SU-DHL-6 (cell line): ENCODE measurements around the gene PTGER1.

Experiments
- CTCF ChIP-seq: fragments of 200-600 bp; sonication (generic); IDR thresholded peaks from one replicate; pipeline ENCODE4 v1.5.1; 2017; ENCODE audit warnings: antibody characterized with exemption, mild to moderate bottlenecking, low read length, moderate library complexity; ENCODE audit not compliant: insufficient read depth, poor library complexity, severe bottlenecking
- EZH2phosphoT487 ChIP-seq: fragments of 200-600 bp; sonication (generic), shearing (Covaris generic); conservative IDR thresholded peaks from 2 replicates; pipeline ENCODE4 v1.6.1; 2018; ENCODE audit warnings: mild to moderate bottlenecking, antibody characterized with exemption, low read length, moderate library complexity, mixed read lengths

DNA sequence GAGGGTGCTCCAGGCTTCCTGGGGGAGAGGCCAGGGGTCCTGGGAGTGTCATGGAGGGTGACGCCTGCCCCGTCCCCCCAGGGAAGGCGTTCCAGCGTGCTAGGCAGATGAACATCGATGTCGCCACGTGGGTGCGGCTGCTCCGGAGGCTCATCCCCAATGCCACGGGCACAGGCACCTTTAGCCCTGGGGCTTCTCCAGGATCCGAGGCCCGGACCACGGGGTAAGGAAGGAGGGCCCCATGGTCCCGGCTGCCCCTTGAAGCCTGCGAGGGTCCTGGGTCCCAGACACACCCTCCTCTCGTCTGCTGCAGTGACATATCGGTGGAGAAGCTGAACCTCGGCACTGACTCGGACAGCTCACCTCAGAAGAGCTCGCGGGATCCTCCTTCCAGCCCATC, 11.4 kb downstream of the PTGER1 start:
- TF ChIP-seq CTCF: no peak
- TF ChIP-seq EZH2phosphoT487: no peak
